IMR-90 (cell line): ENCODE measurements around the gene S100A12. TPM values are rescaled to one million over a fixed set of nuclear protein-coding genes. Genes with fewer than 3 reads are reported as not detected.

Source experiments
- ATAC-seq: fragments of 200-7000 bp; cut with Tn5 transposase; 2 replicates; pipeline ENCODE4 v1.9.1; 2020; ENCODE audit warnings: low read depth, mild to moderate bottlenecking, moderate library complexity
- BruUV-seq: library from RNA; stranded (reverse); fragments of 400-500 nt; replicated peaks from 2 replicates; lab custom pipeline; 2021; lab: Mats Ljungman, UMichigan
- CTCF ChIA-PET: fragments of 300-600 bp; formaldehyde crosslinking; extraction: SDS; loops from one replicate; lab custom pipeline; 2021; ENCODE audit warnings: antibody characterized with exemption; lab: Yijun Ruan, JAX
- POLR2A ChIA-PET: fragments of 300-600 bp; sonication (Branson Sonifier 250); formaldehyde crosslinking; loops from one replicate; lab custom pipeline; 2022; ENCODE audit warnings: antibody characterized with exemption; ENCODE audit not compliant: unreplicated experiment; lab: Charles Lee
- DNase-seq: peaks from one replicate; pipeline ENCODE4 v3.0.0; 2013
- H2AFZ ChIP-seq: replicated peaks from 2 replicates; pipeline ENCODE3; 2013; ENCODE audit warnings: low read length, mild to moderate bottlenecking; ENCODE audit not compliant: poor library complexity
- H2AK5ac ChIP-seq: 2 replicates; pipeline ENCODE4 v1.6.1; 2013; ENCODE audit warnings: low read depth, low read length, inconsistent platforms
- H2AK9ac ChIP-seq: replicated peaks from 2 replicates; pipeline ENCODE3; 2013; ENCODE audit warnings: mild to moderate bottlenecking, low read depth, low read length, moderate library complexity; ENCODE audit not compliant: poor library complexity
- H2BK120ac ChIP-seq: 2 replicates; pipeline ENCODE4 v1.6.1; 2013; ENCODE audit warnings: low read depth, low read length, inconsistent platforms
- H2BK15ac ChIP-seq: 3 replicates; pipeline ENCODE4 v1.6.1; 2013; ENCODE audit warnings: low read depth, low read length, inconsistent platforms
- H2BK20ac ChIP-seq: 2 replicates; pipeline ENCODE4 v1.6.1; 2013; ENCODE audit warnings: low read depth, mild to moderate bottlenecking, inconsistent platforms, low read length, moderate library complexity
- H2BK5ac ChIP-seq: 2 replicates; pipeline ENCODE4 v1.6.1; 2013; ENCODE audit warnings: mild to moderate bottlenecking, low read depth, low read length, inconsistent platforms; ENCODE audit not compliant: poor library complexity, severe bottlenecking
- H3K14ac ChIP-seq: replicated peaks from 2 replicates; pipeline ENCODE4 v1.6.1; 2013; ENCODE audit warnings: low read depth, low read length, inconsistent platforms
- H3K18ac ChIP-seq: 2 replicates; pipeline ENCODE4 v1.6.1; 2013; ENCODE audit warnings: low read depth, low read length, control low read depth
- H3K23ac ChIP-seq: 2 replicates; pipeline ENCODE4 v1.6.1; 2013; ENCODE audit warnings: low read depth, low read length, inconsistent platforms
- H3K27ac ChIP-seq: 2 replicates; pipeline ENCODE4 v1.5.1; 2013; ENCODE audit warnings: mild to moderate bottlenecking, control low read depth, low read length; ENCODE audit not compliant: insufficient read depth
- H3K27me3 ChIP-seq: 2 replicates; pipeline ENCODE4 v1.6.1; 2013; ENCODE audit warnings: low read length; ENCODE audit not compliant: control insufficient read depth, insufficient read depth
- H3K36me3 ChIP-seq: 2 replicates; pipeline ENCODE4 v1.6.1; 2013; ENCODE audit warnings: low read length, mixed read lengths; ENCODE audit not compliant: control insufficient read depth, insufficient read depth
- H3K4ac ChIP-seq: 2 replicates; pipeline ENCODE4 v1.6.1; 2013; ENCODE audit warnings: low read depth, low read length, inconsistent platforms
- H3K4me1 ChIP-seq: 2 replicates; pipeline ENCODE4 v1.6.1; 2013; ENCODE audit warnings: low read length, mixed read lengths; ENCODE audit not compliant: control insufficient read depth, insufficient read depth
- H3K4me2 ChIP-seq: 2 replicates; pipeline ENCODE4 v1.6.1; 2013; ENCODE audit warnings: low read depth, mild to moderate bottlenecking, control low read depth, low read length, moderate library complexity
- H3K4me3 ChIP-seq: 2 replicates; pipeline ENCODE4 v1.5.1; 2013; ENCODE audit warnings: low read depth, mild to moderate bottlenecking, control low read depth, low read length, moderate library complexity; ENCODE audit not compliant: insufficient read depth
- H3K56ac ChIP-seq: 2 replicates; pipeline ENCODE4 v1.6.1; 2013; ENCODE audit warnings: low read length, inconsistent platforms; ENCODE audit not compliant: insufficient read depth; ENCODE audit errors: extremely low read depth
- H3K79me1 ChIP-seq, 2 experiments: 2 replicates each; pipeline ENCODE4 v1.6.1; 2013; ENCODE audit warnings: low read length in 2 of 2, inconsistent platforms in 1 of 2, low read depth in 1 of 2
- H3K9ac ChIP-seq: 2 replicates; pipeline ENCODE4 v1.6.1; 2013; ENCODE audit warnings: low read depth, low read length, control low read depth
- H3K9me1 ChIP-seq: 2 replicates; pipeline ENCODE4 v1.6.1; 2013; ENCODE audit warnings: low read length, inconsistent platforms; ENCODE audit not compliant: insufficient read depth
- H3K9me3 ChIP-seq: 2 replicates; pipeline ENCODE4 v1.6.1; 2013; ENCODE audit warnings: low read length; ENCODE audit not compliant: control insufficient read depth, insufficient read depth
- H4K20me1 ChIP-seq: 2 replicates; pipeline ENCODE4 v1.6.1; 2013; ENCODE audit warnings: low read length, inconsistent platforms; ENCODE audit not compliant: insufficient read depth
- H4K5ac ChIP-seq: 2 replicates; pipeline ENCODE4 v1.6.1; 2013; ENCODE audit warnings: mild to moderate bottlenecking, low read depth, low read length, control low read depth
- H4K8ac ChIP-seq, 2 experiments: 2 replicates each; pipeline ENCODE4 v1.6.1; 2013; ENCODE audit warnings: low read depth in 2 of 2, low read length in 2 of 2, control low read depth in 1 of 2, inconsistent platforms in 1 of 2
- H4K91ac ChIP-seq: 2 replicates; pipeline ENCODE4 v1.6.1; 2013; ENCODE audit warnings: low read depth, low read length, inconsistent platforms; ENCODE audit not compliant: insufficient read depth
- BHLHE40 ChIP-seq: fragments of 150-350 bp; IDR thresholded peaks from 2 replicates; pipeline ENCODE4 v1.6.1; 2016; ENCODE audit warnings: mild to moderate bottlenecking, low read depth, low read length
- CEBPB ChIP-seq: IDR thresholded peaks from 2 replicates; pipeline ENCODE4 v1.6.1; 2012; ENCODE audit warnings: low read depth, low read length, improper control_type of control experiment
- FOS ChIP-seq: fragments of 150-350 bp; IDR thresholded peaks from 2 replicates; pipeline ENCODE4 v1.6.1; 2016; ENCODE audit warnings: low read depth, low read length
- MAFK ChIP-seq: IDR thresholded peaks from 2 replicates; pipeline ENCODE4 v1.6.1; 2012; ENCODE audit warnings: low read depth, low read length, improper control_type of control experiment
- MAZ ChIP-seq: IDR thresholded peaks from 2 replicates; pipeline ENCODE4 v1.6.1; 2012; ENCODE audit warnings: low read depth, mild to moderate bottlenecking, low read length, improper control_type of control experiment, moderate library complexity, borderline replicate concordance
- MXI1 ChIP-seq: IDR thresholded peaks from 2 replicates; pipeline ENCODE4 v1.6.1; 2012; ENCODE audit warnings: low read depth, mild to moderate bottlenecking, low read length, moderate library complexity, borderline replicate concordance
- NFE2L2 ChIP-seq: fragments of 150-350 bp; IDR thresholded peaks from 2 replicates; pipeline ENCODE4 v1.6.1; 2016; ENCODE audit warnings: low read depth, mild to moderate bottlenecking, low read length
- POLR2A ChIP-seq: IDR thresholded peaks from 2 replicates; pipeline ENCODE4 v1.6.1; 2012; ENCODE audit warnings: mild to moderate bottlenecking, low read depth, low read length
- RAD21 ChIP-seq: IDR thresholded peaks from 2 replicates; pipeline ENCODE4 v1.6.1; 2012; ENCODE audit warnings: low read length, improper control_type of control experiment
- RCOR1 ChIP-seq: IDR thresholded peaks from 2 replicates; pipeline ENCODE4 v1.6.1; 2012; ENCODE audit warnings: mild to moderate bottlenecking, low read length, improper control_type of control experiment; ENCODE audit not compliant: insufficient replicate concordance
- RFX5 ChIP-seq: IDR thresholded peaks from 2 replicates; pipeline ENCODE4 v1.8.0; 2012; ENCODE audit warnings: low read depth, mild to moderate bottlenecking, low read length, moderate library complexity
- SMC3 ChIP-seq: fragments of 150-350 bp; IDR thresholded peaks from 2 replicates; pipeline ENCODE4 v1.6.1; 2016; ENCODE audit warnings: low read depth, mild to moderate bottlenecking, antibody characterized with exemption, low read length, moderate library complexity
- WGBS, 2 experiments: methylation state at CpG; one replicate each; pipeline versions ENCODE4 v1.1.5 to v1.1.7; 2013; ENCODE audit warnings: missing lambda C conversion rate in 2 of 2; ENCODE audit not compliant: insufficient read length in 1 of 2; ENCODE audit errors: extremely low coverage in 2 of 2; 5-methylcytosine and 5-hydroxymethylcytosine counted together
- dilution Hi-C: fragments of 300-500 bp; cut with HindIII; formaldehyde crosslinking; loops from one replicate; pipeline ENCODE4 v1.14.3; 2018; ENCODE audit warnings: low sequenced_read_pairs; ENCODE audit not compliant: unreplicated experiment
- in situ Hi-C: fragments of 300-500 bp; cut with MboI; formaldehyde crosslinking; loops from 3 replicates; pipeline ENCODE4 v1.14.3; 2019; ENCODE audit warnings: low sequenced_read_pairs, inconsistent platforms, mixed read lengths
- intact Hi-C: fragments of 100-400 bp; cut with micrococcal nuclease; formaldehyde crosslinking; loops from 2 replicates; pipeline ENCODE4 v1.10.0; 2022
- polyA plus RNA-seq, 3 experiments: library from polyadenylated mRNA; depleted of rRNA; stranded (reverse); fragments of >200 nt; gene quantifications; 2 replicates each; pipeline ENCODE4 v1.2.3, GENCODE V29; 2012; ENCODE audit warnings: low replicate concordance in 1 of 3
- total RNA-seq: library from RNA; depleted of rRNA; stranded (reverse); fragments of >200 nt; gene quantifications from 2 replicates; pipeline ENCODE4 v1.2.3, GENCODE V29; 2012
- TF ChIP-seq, protein P1 (sequence below): conservative IDR thresholded peaks from 2 replicates; pipeline ENCODE4 v1.5.1; 2012; ENCODE audit warnings: mild to moderate bottlenecking, low read depth, low read length, improper control_type of control experiment
- TF ChIP-seq, protein P2 (sequence below): fragments of 150-350 bp; IDR thresholded peaks from 2 replicates; pipeline ENCODE4 v1.6.1; 2017; ENCODE audit warnings: mild to moderate bottlenecking, antibody characterized with exemption, low read length, low read depth

S100A12 gene
- total and polyA plus RNA-seq, 2 of the 4 experiments (the other 2 are of a cell fraction), result not detected

DNA sequence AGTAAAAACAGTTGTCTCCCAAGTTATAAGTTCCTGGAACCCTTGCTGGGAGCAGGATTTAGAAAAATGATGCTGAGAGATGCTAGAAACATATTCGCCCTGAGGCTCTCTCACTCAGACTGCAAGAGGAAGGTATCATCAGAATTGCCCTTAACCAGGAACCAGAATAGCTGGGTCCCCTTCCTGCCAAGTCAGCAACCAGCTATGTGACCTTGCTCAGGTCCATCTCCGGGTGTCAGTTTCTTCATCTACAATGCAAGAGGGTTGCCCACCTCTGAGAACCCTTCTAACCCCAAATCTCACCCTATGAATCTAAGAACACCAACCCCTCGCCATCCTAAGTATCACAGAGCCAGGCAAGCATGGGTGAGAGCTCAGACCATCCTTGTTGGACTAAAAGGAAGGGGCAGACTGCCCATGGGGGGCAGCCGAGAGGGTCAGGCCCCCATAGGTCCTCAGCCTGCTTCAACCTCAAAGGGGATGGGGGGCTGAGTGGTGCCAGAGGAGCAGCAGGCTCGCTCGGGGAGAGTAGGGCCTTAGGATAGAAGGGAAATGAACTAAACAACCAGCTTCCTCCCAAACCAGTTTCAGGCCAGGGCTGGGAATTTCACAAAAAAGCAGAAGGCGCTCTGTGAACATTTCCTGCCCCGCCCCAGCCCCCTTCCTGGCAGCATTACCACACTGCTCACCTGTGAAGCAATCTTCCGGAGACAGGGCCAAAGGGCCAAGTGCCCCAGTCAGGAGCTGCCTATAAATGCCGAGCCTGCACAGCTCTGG, 18.2 kb downstream of the S100A12 start:
- TF ChIP-seq POLR2A, result no peak
- TF ChIP-seq NFE2L2, result no peak
- no peak for TF ChIP-seq MXI1
- TF ChIP-seq, protein P1, sequence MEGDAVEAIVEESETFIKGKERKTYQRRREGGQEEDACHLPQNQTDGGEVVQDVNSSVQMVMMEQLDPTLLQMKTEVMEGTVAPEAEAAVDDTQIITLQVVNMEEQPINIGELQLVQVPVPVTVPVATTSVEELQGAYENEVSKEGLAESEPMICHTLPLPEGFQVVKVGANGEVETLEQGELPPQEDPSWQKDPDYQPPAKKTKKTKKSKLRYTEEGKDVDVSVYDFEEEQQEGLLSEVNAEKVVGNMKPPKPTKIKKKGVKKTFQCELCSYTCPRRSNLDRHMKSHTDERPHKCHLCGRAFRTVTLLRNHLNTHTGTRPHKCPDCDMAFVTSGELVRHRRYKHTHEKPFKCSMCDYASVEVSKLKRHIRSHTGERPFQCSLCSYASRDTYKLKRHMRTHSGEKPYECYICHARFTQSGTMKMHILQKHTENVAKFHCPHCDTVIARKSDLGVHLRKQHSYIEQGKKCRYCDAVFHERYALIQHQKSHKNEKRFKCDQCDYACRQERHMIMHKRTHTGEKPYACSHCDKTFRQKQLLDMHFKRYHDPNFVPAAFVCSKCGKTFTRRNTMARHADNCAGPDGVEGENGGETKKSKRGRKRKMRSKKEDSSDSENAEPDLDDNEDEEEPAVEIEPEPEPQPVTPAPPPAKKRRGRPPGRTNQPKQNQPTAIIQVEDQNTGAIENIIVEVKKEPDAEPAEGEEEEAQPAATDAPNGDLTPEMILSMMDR, result no peak
- no peak for TF ChIP-seq SMC3
- no peak for TF ChIP-seq RAD21
- TF ChIP-seq CEBPB, result no peak
- no peak for TF ChIP-seq BHLHE40
- TF ChIP-seq RCOR1, result no peak
- TF ChIP-seq MAFK, result no peak
- no peak for TF ChIP-seq MAZ
- TF ChIP-seq FOS, result no peak
- TF ChIP-seq, protein P2, sequence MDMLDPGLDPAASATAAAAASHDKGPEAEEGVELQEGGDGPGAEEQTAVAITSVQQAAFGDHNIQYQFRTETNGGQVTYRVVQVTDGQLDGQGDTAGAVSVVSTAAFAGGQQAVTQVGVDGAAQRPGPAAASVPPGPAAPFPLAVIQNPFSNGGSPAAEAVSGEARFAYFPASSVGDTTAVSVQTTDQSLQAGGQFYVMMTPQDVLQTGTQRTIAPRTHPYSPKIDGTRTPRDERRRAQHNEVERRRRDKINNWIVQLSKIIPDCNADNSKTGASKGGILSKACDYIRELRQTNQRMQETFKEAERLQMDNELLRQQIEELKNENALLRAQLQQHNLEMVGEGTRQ, result no peak
- no peak for TF ChIP-seq RFX5
- H3K79me1 ChIP-seq, result no peaks in the 10 kb centered on the region
- no peak overlapping the region for H3K27ac ChIP-seq
- no peak overlapping the region for H3K4me2 ChIP-seq
- no peak overlapping the region for H3K4ac ChIP-seq
- no TSS peak for BruUV-seq
- no peak overlapping the region for H2AK9ac ChIP-seq
- H3K27me3 ChIP-seq, result peaks cover 11% of the 10 kb centered on the region; the same call in 1 of the 2 replicates
- no peak overlapping the region for H4K5ac ChIP-seq
- DNase-seq (no peak), ATAC-seq (no peak)
- no peak overlapping the region for H3K9ac ChIP-seq
- no peak overlapping the region for H2BK20ac ChIP-seq
- no peaks in the 10 kb centered on the region for H3K4me1 ChIP-seq
- H2AK5ac ChIP-seq, result no peak overlapping the region
- intact Hi-C loops (no loop called here), dilution Hi-C loops (no loop called here), in situ Hi-C loops (no loop called here)
- H2BK15ac ChIP-seq, result no peak overlapping the region
- no peaks in the 10 kb centered on the region for H4K20me1 ChIP-seq
- H3K23ac ChIP-seq, result no peak overlapping the region
- no peak overlapping the region for H3K18ac ChIP-seq
- H4K91ac ChIP-seq, result no peak overlapping the region
- no peaks in the 10 kb centered on the region for H3K9me1 ChIP-seq
- no peaks in the 10 kb centered on the region for H3K9me3 ChIP-seq
- no peak overlapping the region for H2BK5ac ChIP-seq
- no peak overlapping the region for H2AFZ ChIP-seq
- H4K8ac ChIP-seq, result no peak overlapping the region
- H3K36me3 ChIP-seq, result no peaks in the 10 kb centered on the region
- H3K14ac ChIP-seq, result no peak overlapping the region
- H2BK120ac ChIP-seq, result no peak overlapping the region
- H3K4me3 ChIP-seq, result no peak overlapping the region
- ChIA-PET POLR2A (no interaction called here), CTCF (interaction anchor here (0.6 to 1.8 kb wide), 2 partner anchors 135 to 138 kb away, joined by 4 to 7 read pairs; no protein-coding TSS in a partner anchor)
- 41% methylated on average over 4 of the region's 10 CpGs; no CpG with 5 or more reads in 1 of the 2 experiments for WGBS, 2 experiments
- H3K56ac ChIP-seq, result no peak overlapping the region
